Peyer's patch (tissue), 4 donors: ENCODE data around the gene HSD17B12. TPM values are rescaled to one million over a fixed set of nuclear protein-coding genes. Genes with fewer than 3 reads are reported as not detected.

ENCODE experiments used
- DNase-seq, 3 donors: peaks; one replicate each; pipeline ENCODE4 v3.0.0-alpha.2; 2017 to 2019
- H3K27ac ChIP-seq, 4 donors: fragments of 200-600 bp; sonication (generic); one replicate each; pipeline ENCODE4 v1.5.1; 2016 to 2019
- H3K27me3 ChIP-seq, 2 donors: fragments of 200-600 bp; sonication (generic); one replicate each; pipeline ENCODE4 v1.5.1; 2019
- H3K36me3 ChIP-seq, 3 donors: fragments of 200-600 bp; sonication (generic); one replicate each; pipeline ENCODE4 v1.5.1; 2016 to 2019
- H3K4me1 ChIP-seq, 4 donors: fragments of 200-600 bp; sonication (generic); one replicate each; pipeline ENCODE4 v1.5.1; 2016 to 2019
- H3K4me3 ChIP-seq, 4 donors: fragments of 200-600 bp; sonication (generic); 1 replicate in 3 of 4; 2 replicates in 1 of 4; pipeline ENCODE4 v1.5.1; 2016 to 2019; ENCODE audit warnings: mild to moderate bottlenecking in 1 of 4
- H3K9me3 ChIP-seq, 4 donors: fragments of 200-600 bp; sonication (generic); one replicate each; pipeline ENCODE4 v1.5.1; 2016 to 2019; ENCODE audit warnings: mild to moderate bottlenecking in 1 of 4
- CTCF ChIP-seq, 6 experiments: fragments of 450-650 bp in 4 of 6; fragments of 200-600 bp in 2 of 6; sonication (generic) in 1 of 6; IDR thresholded peaks; one replicate each; pipeline ENCODE4 v1.5.1; 2017 to 2019; ENCODE audit warnings: antibody characterized with exemption in 6 of 6, mild to moderate bottlenecking in 3 of 6, moderate library complexity in 1 of 6
- POLR2A ChIP-seq, 2 donors: fragments of 450-650 bp; IDR thresholded peaks; one replicate each; pipeline ENCODE4 v1.5.1; 2017; ENCODE audit warnings: antibody characterized with exemption in 2 of 2, mild to moderate bottlenecking in 2 of 2, moderate library complexity in 2 of 2
- total RNA-seq, 4 donors: library from RNA; depleted of rRNA; stranded (reverse); fragments of >200 nt; gene quantifications; one replicate each; pipeline ENCODE4 v1.1.0, GENCODE V29; 2016

Gene HSD17B12
- total RNA-seq, 4 donors from 2014 or later: 12.4 to 69.0 (median 59.4) TPM

GRCh38 chr11:43735961-43736360 is 55.4 kb downstream of the HSD17B12 start:
- no peak overlapping the region for H3K27ac ChIP-seq
- no peaks in the 10 kb centered on the region for H3K9me3 ChIP-seq
- H3K36me3 ChIP-seq: peaks cover 0 to 8% (median 0%) of the 10 kb centered on the region in 3 donors
- H3K27me3 ChIP-seq: no peaks in the 10 kb centered on the region
- no peak for DNase-seq
- TF ChIP-seq CTCF (IDR thresholded peaks at IDR 0.05): no peak
- H3K4me3 ChIP-seq: no peak overlapping the region
- H3K4me1 ChIP-seq: no peaks in the 10 kb centered on the region

- Histone ChIP-seq H3K4me3 (no peak overlapping the region), H3K4me1 (no peaks in the 10 kb centered on the region), H3K9me3 (no peaks in the 10 kb centered on the region), H3K27me3 (no peaks in the 10 kb centered on the region), H3K27ac (no peak overlapping the region), H3K36me3 (peaks cover 0 to 8% (median 0%) of the 10 kb centered on the region in 3 donors)
- no peak for DNase-seq
- TF ChIP-seq CTCF (IDR thresholded peaks at IDR 0.05): no peak
Measured at GRCh38 chr11:43736502-43737200, 56.1 kb downstream of the HSD17B12 start.

GRCh38 chr11:43737201-43737590 is 56.7 kb downstream of the HSD17B12 start:
- Histone ChIP-seq H3K4me1 (no peaks in the 10 kb centered on the region), H3K4me3 (no peak overlapping the region), H3K27ac (no peak overlapping the region), H3K36me3 (peaks cover 0 to 8% (median 0%) of the 10 kb centered on the region in 3 donors), H3K9me3 (no peaks in the 10 kb centered on the region), H3K27me3 (no peaks in the 10 kb centered on the region)
- no peak for DNase-seq
- no peak for TF ChIP-seq CTCF (IDR thresholded peaks at IDR 0.05)
- TF ChIP-seq POLR2A (IDR thresholded peaks at IDR 0.05): no peak

- Histone ChIP-seq H3K4me1 (no peaks in the 10 kb centered on the region), H3K36me3 (peaks cover 0 to 8% (median 0%) of the 10 kb centered on the region in 3 donors), H3K9me3 (no peaks in the 10 kb centered on the region), H3K4me3 (no peak overlapping the region), H3K27me3 (no peaks in the 10 kb centered on the region), H3K27ac (no peak overlapping the region)
- TF ChIP-seq CTCF (IDR thresholded peaks at IDR 0.05) (no peak), POLR2A (IDR thresholded peaks at IDR 0.05) (no peak)
- no peak for DNase-seq
Measured at GRCh38 chr11:43738600-43739409, 58.3 kb downstream of the HSD17B12 start.

GRCh38 chr11:43746670-43747069 is 66.1 kb downstream of the HSD17B12 start:
- no peak overlapping the region for H3K4me3 ChIP-seq
- H3K36me3 ChIP-seq: no peaks in the 10 kb centered on the region
- no peaks in the 10 kb centered on the region for H3K27me3 ChIP-seq
- no peaks in the 10 kb centered on the region for H3K9me3 ChIP-seq
- no peak for DNase-seq
- no peaks in the 10 kb centered on the region for H3K4me1 ChIP-seq
- no peak overlapping the region for H3K27ac ChIP-seq
- TF ChIP-seq CTCF (IDR thresholded peaks at IDR 0.05): no peak
- TF ChIP-seq POLR2A (IDR thresholded peaks at IDR 0.05): no peak
